HG02981 (cell line): Measurements from ENCODE around the gene SCAI.
"Not testable (repeated sequence)": the region's sequence is repeated elsewhere in the genome, so short reads cannot be mapped to it uniquely, and the experiment has no call there.

Experiments
- ATAC-seq: cut with Tn5 transposase; IDR thresholded peaks from one replicate; pipeline ENCODE4 v1.9.1; 2021; ENCODE audit warnings: mild to moderate bottlenecking, moderate library complexity; ENCODE audit not compliant: unreplicated experiment

Gene SCAI

GRCh38 chr9:125108541-125108940, 34.8 kb downstream of the SCAI start:
- ATAC-seq, result not testable (repeated sequence)

- no peak for ATAC-seq
Measured at GRCh38 chr9:125106285-125106893, 36.9 kb downstream of the SCAI start.

- no peak for ATAC-seq
Measured at GRCh38 chr9:125103770-125104460, 39.4 kb downstream of the SCAI start.

GRCh38 chr9:125103021-125103420, 40.3 kb downstream of the SCAI start:
- no peak for ATAC-seq

GRCh38 chr9:125100822-125101221, 42.5 kb downstream of the SCAI start:
- no peak for ATAC-seq

DNA sequence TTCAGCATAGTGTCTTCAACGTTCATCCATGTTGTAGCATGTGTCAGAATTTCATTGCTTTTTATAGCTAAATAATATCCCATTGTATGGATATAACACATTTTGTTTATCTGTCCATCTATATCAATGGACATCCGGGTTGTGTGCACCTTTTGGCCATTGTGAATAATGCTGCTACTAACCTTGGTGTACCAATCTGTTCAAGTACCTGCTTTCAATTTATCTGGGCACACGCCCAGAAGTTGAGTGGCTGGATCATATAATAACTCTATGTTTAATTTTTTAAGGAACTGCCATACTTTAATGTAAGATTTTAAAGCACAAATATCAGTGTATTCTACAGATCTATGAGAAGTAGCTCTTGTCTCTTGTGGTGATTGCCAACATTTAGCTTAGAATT, 43.5 kb downstream of the SCAI start:
- ATAC-seq, result no peak

- ATAC-seq, result no peak
Measured at GRCh38 chr9:125095821-125096443, 47.4 kb downstream of the SCAI start.

DNA sequence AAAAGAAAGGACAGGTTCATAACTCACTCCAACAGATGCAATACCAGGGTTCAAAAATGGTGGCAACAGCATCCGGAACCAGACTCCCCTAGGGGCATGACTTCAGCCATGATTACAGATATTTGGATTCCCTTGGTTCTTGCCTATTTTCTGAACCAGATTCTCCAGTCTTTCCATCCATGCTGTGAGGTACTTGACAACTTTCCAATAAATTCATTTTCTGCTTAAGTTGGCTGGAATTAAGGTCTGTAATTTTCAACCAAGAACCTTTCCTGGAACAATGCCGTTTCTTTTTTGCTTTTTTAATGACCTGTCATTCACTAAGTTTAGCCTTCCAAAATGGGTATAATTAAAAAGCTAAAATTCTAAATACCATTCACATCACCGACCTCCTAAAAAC, 52.2 kb downstream of the SCAI start:
- ATAC-seq, result no peak

GRCh38 chr9:125089331-125089730, 54.0 kb downstream of the SCAI start:
- ATAC-seq, result no peak

DNA sequence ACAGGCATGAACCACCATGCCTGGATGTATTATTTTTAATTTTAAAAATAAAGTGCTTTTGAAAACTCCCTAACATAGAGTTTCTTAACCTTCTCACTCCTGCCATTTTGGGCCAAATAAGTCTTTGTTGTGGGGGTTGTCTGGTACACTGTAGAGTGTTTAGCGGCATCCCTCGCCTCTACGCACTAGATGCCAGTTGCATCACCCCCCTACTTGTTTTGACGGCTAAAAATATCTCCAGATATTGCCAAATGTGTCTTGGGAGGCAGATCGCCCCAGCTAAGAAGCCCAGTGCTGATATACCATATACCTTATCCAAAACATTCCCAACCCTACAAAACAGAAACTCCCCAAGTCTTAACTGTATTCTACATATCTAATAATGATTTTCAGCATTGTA, 54.6 kb downstream of the SCAI start:
- ATAC-seq, result no peak

DNA sequence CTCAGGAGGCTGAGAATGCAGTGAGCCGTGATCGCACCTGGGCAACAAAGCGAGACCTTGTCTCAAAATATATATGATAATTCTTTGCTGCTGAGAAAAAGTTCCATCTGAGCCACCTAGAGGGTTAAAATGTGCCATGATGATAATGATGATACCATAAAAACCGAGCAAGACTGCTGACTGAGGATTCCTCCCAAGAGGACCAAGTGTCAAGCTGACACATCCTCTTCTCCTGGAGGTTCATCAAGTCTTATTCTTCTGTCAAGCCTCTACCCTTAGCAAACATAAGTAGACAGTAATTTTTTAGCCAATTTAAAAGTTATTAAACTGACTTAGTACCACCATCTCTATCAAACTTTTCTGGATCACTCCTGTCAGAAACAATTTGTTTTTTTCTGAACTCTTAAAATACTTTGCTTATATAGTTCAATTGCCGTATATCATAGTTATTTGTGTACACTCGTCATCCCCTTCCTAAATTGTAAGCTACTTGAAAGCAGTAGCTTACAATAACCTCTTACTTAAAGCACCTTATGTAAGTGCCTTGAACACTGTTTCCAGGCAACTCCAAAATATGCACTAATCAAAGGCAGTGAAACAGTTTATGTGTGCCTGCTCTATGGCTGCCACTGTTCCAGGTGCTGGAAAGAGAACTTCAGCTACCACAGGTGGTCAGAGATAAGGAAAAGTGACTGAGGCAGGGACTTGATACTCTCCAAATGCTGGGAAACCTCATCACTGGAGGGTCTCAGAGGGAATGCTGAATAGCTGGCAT, 57.4 kb downstream of the SCAI start:
- ATAC-seq, result no peak

GRCh38 chr9:125082197-125082596, 61.1 kb downstream of the SCAI start:
- ATAC-seq, result not testable (repeated sequence)

DNA sequence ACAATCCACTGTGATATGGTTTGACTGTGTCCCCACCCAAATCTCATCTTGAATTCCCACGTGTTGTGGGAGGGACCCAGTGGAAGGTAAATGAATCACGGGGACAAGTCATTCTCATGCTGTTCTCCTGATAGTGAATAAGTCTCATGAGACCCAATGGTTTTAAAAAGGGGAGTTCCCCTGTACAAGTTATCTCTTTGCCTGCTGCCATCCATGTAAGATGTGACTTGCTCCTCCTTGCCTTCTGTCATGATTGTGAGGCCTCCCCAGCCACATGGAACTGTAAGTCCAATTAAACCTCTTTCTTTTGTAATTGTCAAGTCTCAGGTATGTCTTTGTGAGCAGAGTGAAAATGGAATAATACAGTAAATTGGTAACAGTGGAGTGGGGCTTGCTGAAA, 62.5 kb downstream of the SCAI start:
- not testable (repeated sequence) for ATAC-seq

GRCh38 chr9:125079931-125080330, 63.4 kb downstream of the SCAI start:
- ATAC-seq, result no peak

GRCh38 chr9:125075997-125076396, 67.3 kb downstream of the SCAI start:
- ATAC-seq, result no peak

GRCh38 chr9:125074976-125075375, 68.4 kb downstream of the SCAI start:
- no peak for ATAC-seq

GRCh38 chr9:125066839-125067619, 76.3 kb downstream of the SCAI start:
- ATAC-seq, result no peak

- ATAC-seq, result no peak
Measured at GRCh38 chr9:125061391-125061790, 81.9 kb downstream of the SCAI start.

GRCh38 chr9:125049212-125050049, 93.9 kb downstream of the SCAI start:
- ATAC-seq, result no peak

DNA sequence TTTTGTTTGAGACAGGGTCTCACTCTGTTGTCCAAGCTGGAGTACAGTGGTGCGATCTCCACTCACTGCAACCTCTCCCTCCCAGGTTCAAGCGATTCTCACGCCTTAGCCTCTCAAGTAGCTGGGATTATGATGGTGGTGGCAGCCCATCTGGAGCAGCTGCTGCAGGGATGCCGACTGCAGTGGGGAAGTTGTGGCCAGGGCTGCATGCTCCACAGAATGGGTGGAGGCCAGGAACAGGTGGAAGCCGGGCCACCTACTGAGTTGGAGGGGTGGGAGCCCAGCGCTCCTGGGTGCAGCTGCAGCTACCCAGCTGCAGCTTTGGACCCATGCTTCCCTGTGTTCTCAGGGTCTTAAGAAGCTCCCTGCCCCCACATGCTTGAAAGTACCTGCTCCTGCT, 99.7 kb downstream of the SCAI start:
- no peak for ATAC-seq
